Natural killer cell (primary cell): ENCODE data around the gene TPRN. TPM values are rescaled to one million over a fixed set of nuclear protein-coding genes. Genes with fewer than 3 reads are reported as not detected.

Experiments used
- ATAC-seq, 3 donors: fragments of 150-1000 bp in 2 of 3; fragments of 200-7000 bp in 1 of 3; cut with Tn5 transposase; 1 replicate in 1 of 3; 2 replicates in 2 of 3; pipeline ENCODE4 v1.10.0; 2021; ENCODE audit warnings: mild to moderate bottlenecking in 2 of 3, moderate library complexity in 2 of 3
- DNase-seq, 2 donors: peaks; one replicate each; pipeline versions ENCODE4 v3.0.0 to v3.0.0-alpha.2; 2013 to 2021; ENCODE audit warnings: mixed read lengths in 1 of 2
- H3K27ac ChIP-seq: one replicate; pipeline ENCODE4 v1.5.1; 2013; ENCODE audit warnings: mild to moderate bottlenecking, low read length
- H3K27me3 ChIP-seq: one replicate; pipeline ENCODE4 v1.6.1; 2013; ENCODE audit warnings: low read length; ENCODE audit not compliant: control insufficient read depth, insufficient read depth
- H3K36me3 ChIP-seq: one replicate; pipeline ENCODE4 v1.6.1; 2013; ENCODE audit warnings: low read length; ENCODE audit not compliant: control insufficient read depth, insufficient read depth
- H3K4me1 ChIP-seq: one replicate; pipeline ENCODE4 v1.6.1; 2013; ENCODE audit warnings: low read length; ENCODE audit not compliant: control insufficient read depth, insufficient read depth
- H3K4me3 ChIP-seq: one replicate; pipeline ENCODE4 v1.5.1; 2013; ENCODE audit warnings: low read length
- H3K9me3 ChIP-seq: one replicate; pipeline ENCODE4 v1.6.1; 2013; ENCODE audit warnings: low read length; ENCODE audit not compliant: control insufficient read depth, insufficient read depth
- H3K27ac Mint-ChIP-seq, 2 donors: one replicate each; pipeline ENCODE4 v1.8.0; 2022; ENCODE audit warnings: mild to moderate bottlenecking in 2 of 2, mixed read lengths in 2 of 2, moderate library complexity in 1 of 2
- H3K27me3 Mint-ChIP-seq, 2 donors: one replicate each; pipeline ENCODE4 v1.8.0; 2022; ENCODE audit warnings: low read depth in 2 of 2, mixed read lengths in 2 of 2
- H3K36me3 Mint-ChIP-seq: one replicate; pipeline ENCODE4 v1.8.0; 2022; ENCODE audit warnings: mixed read lengths
- H3K4me1 Mint-ChIP-seq, 2 donors: one replicate each; pipeline ENCODE4 v1.8.0; 2022; ENCODE audit warnings: mixed read lengths in 2 of 2
- H3K4me3 Mint-ChIP-seq: one replicate; pipeline ENCODE4 v1.8.0; 2022; ENCODE audit warnings: mild to moderate bottlenecking, moderate library complexity, mixed read lengths
- H3K9me3 Mint-ChIP-seq, 2 donors: one replicate each; pipeline ENCODE4 v1.8.0; 2022; ENCODE audit warnings: mixed read lengths in 2 of 2
- CTCF ChIP-seq: fragments of 200-600 bp; IDR thresholded peaks from one replicate; pipeline ENCODE4 v1.8.0; 2022; ENCODE audit warnings: antibody characterized with exemption
- WGBS: methylation state at CpG from one replicate; pipeline ENCODE4 v1.1.7; 2013; ENCODE audit warnings: missing lambda C conversion rate; ENCODE audit not compliant: insufficient coverage; 5-methylcytosine and 5-hydroxymethylcytosine counted together
- intact Hi-C: fragments of 100-400 bp; cut with micrococcal nuclease; formaldehyde crosslinking; loops from one replicate; pipeline ENCODE4 v1.14.2; 2022
- total RNA-seq, 4 donors: library from RNA; stranded (reverse); fragments of 120-200 nt in 1 of 4; gene quantifications; one replicate each; pipeline versions ENCODE4 v1.2.3 to v1.2.4, GENCODE V29; 2013 to 2022

TPRN gene
- total RNA-seq, 3 donors from 2014 or later (not counting 1 experiment from before 2014, with no cell fraction given), result 8.2 to 10.6 (median 8.4) TPM

- H3K36me3 Mint-ChIP-seq, result no peaks in the 10 kb centered on the region
- H3K4me1 Mint-ChIP-seq, result no peaks in the 10 kb centered on the region
- no peak for TF ChIP-seq CTCF
- Histone ChIP-seq H3K4me3 (no peak overlapping the region), H3K27me3 (no peaks in the 10 kb centered on the region), H3K36me3 (no peaks in the 10 kb centered on the region), H3K4me1 (no peaks in the 10 kb centered on the region), H3K27ac (no peak overlapping the region), H3K9me3 (no peaks in the 10 kb centered on the region)
- ATAC-seq (no peak), DNase-seq (no peak)
- no peak overlapping the region for H3K4me3 Mint-ChIP-seq
- 97% methylated on average over 30 of the region's 30 CpGs for WGBS
- no peaks in the 10 kb centered on the region for H3K27me3 Mint-ChIP-seq
- H3K27ac Mint-ChIP-seq, result no peak overlapping the region
- intact Hi-C loops, result no loop called here
- no peaks in the 10 kb centered on the region for H3K9me3 Mint-ChIP-seq
Measured at GRCh38 chr9:137216188-137216965, 15.8 kb upstream of the TPRN start.

GRCh38 chr9:137215196-137215986, 14.8 kb upstream of the TPRN start:
- peaks cover 3 to 6% of the 10 kb centered on the region in 2 donors for H3K4me1 Mint-ChIP-seq
- Histone ChIP-seq H3K4me3 (no peak overlapping the region), H3K9me3 (no peaks in the 10 kb centered on the region), H3K27me3 (no peaks in the 10 kb centered on the region), H3K27ac (no peak overlapping the region), H3K36me3 (no peaks in the 10 kb centered on the region), H3K4me1 (no peaks in the 10 kb centered on the region)
- H3K4me3 Mint-ChIP-seq, result no peak overlapping the region
- no peak overlapping the region for H3K27ac Mint-ChIP-seq
- intact Hi-C loops, result no loop called here
- no peak for TF ChIP-seq CTCF
- WGBS, result 96% methylated on average over 22 of the region's 22 CpGs
- DNase-seq (no peak), ATAC-seq (no peak)
- H3K27me3 Mint-ChIP-seq, result no peaks in the 10 kb centered on the region
- no peaks in the 10 kb centered on the region for H3K9me3 Mint-ChIP-seq
- H3K36me3 Mint-ChIP-seq, result no peaks in the 10 kb centered on the region

- Mint-ChIP-seq H3K4me3 (no peak overlapping the region), H3K36me3 (no peaks in the 10 kb centered on the region), H3K27me3 (no peaks in the 10 kb centered on the region), H3K27ac (no peak overlapping the region), H3K9me3 (no peaks in the 10 kb centered on the region), H3K4me1 (peaks cover 3 to 6% of the 10 kb centered on the region in 2 donors)
- intact Hi-C loops, result no loop called here
- WGBS, result 96% methylated on average over 19 of the region's 19 CpGs
- H3K4me1 ChIP-seq, result no peaks in the 10 kb centered on the region
- TF ChIP-seq CTCF, result no peak
- no peaks in the 10 kb centered on the region for H3K36me3 ChIP-seq
- H3K27ac ChIP-seq, result no peak overlapping the region
- no peaks in the 10 kb centered on the region for H3K27me3 ChIP-seq
- no peak overlapping the region for H3K4me3 ChIP-seq
- DNase-seq (no peak), ATAC-seq (no peak)
- H3K9me3 ChIP-seq, result no peaks in the 10 kb centered on the region
Measured at GRCh38 chr9:137214620-137215019, 14.1 kb upstream of the TPRN start.
